LNCAP (cell line): ENCODE measurements around the gene DMAC2.

Experiments
- CTCF ChIP-seq: fragments of 450-650 bp; IDR thresholded peaks from 2 replicates; pipeline ENCODE4 v1.5.1; 2017; ENCODE audit warnings: mild to moderate bottlenecking

Gene DMAC2

GRCh38 chr19:41421314-41421713 lies 18.4 kb downstream of the DMAC2 start:
- no peak for TF ChIP-seq CTCF

GRCh38 chr19:41420101-41420880 lies 19.4 kb downstream of the DMAC2 start:
- TF ChIP-seq CTCF: no peak

- TF ChIP-seq CTCF: no peak
Measured at GRCh38 chr19:41416194-41416674, 23.5 kb downstream of the DMAC2 start.

- TF ChIP-seq CTCF: no peak
Measured at GRCh38 chr19:41415154-41415571, 24.5 kb downstream of the DMAC2 start.

GRCh38 chr19:41414461-41414860 lies 25.3 kb downstream of the DMAC2 start:
- no peak for TF ChIP-seq CTCF

- TF ChIP-seq CTCF: no peak
Measured at GRCh38 chr19:41413947-41414346, 25.8 kb downstream of the DMAC2 start.

- no peak for TF ChIP-seq CTCF
Measured at GRCh38 chr19:41412953-41413352, 26.8 kb downstream of the DMAC2 start.

- TF ChIP-seq CTCF: no peak
Measured at GRCh38 chr19:41411968-41412265, 27.8 kb downstream of the DMAC2 start.
